GM10266 (cell line): ENCODE measurements around the gene PHF13.
A peak's percentile ranks its signal among the peaks of the same experiment; 100 is the strongest.

Experiments used
- DNase-seq: peaks from one replicate; pipeline ENCODE4 v3.0.0; 2012; ENCODE audit errors: extremely low spot score
- CTCF ChIP-seq: IDR thresholded peaks from 2 replicates; pipeline ENCODE4 v1.5.1; 2012; ENCODE audit warnings: mild to moderate bottlenecking, low read depth; ENCODE audit not compliant: control insufficient read depth, insufficient read depth; ENCODE audit errors: missing control alignments

PHF13 gene

GRCh38 chr1:6627841-6628545 is 14.5 kb downstream of the PHF13 start:
- TF ChIP-seq CTCF = no peak
- no peak for DNase-seq

GRCh38 chr1:6628971-6629479 is 15.5 kb downstream of the PHF13 start:
- TF ChIP-seq CTCF = no peak
- DNase-seq = no peak

- no peak for DNase-seq
Observed at GRCh38 chr1:6630027-6630426, 16.5 kb downstream of the PHF13 start.

GRCh38 chr1:6631058-6631457 is 17.5 kb downstream of the PHF13 start:
- no peak for DNase-seq
- TF ChIP-seq CTCF = no peak

More at GRCh38 chr1:6630027-6630426, 16.5 kb downstream of the PHF13 start:
- TF ChIP-seq CTCF = no peak

- DNase-seq = no peak
- TF ChIP-seq CTCF = no peak
Observed at GRCh38 chr1:6632588-6633514, 19.3 kb downstream of the PHF13 start.

- DNase-seq = peak; percentile 61
- peak; percentile 50 for TF ChIP-seq CTCF
Observed at GRCh38 chr1:6634371-6635052, 21.0 kb downstream of the PHF13 start.
